HepG2 (cell line): ENCODE data around the gene EYA3.

Experiments
- BORCS8-MEF2B ChIP-seq: sonication (generic); formaldehyde crosslinking; IDR thresholded peaks from 2 replicates; pipeline ENCODE4 v1.8.0; 2022; ENCODE audit warnings: mild to moderate bottlenecking, missing genetic modification reagents
- CTCF ChIP-seq: sonication (generic); formaldehyde crosslinking; IDR thresholded peaks from 2 replicates; pipeline ENCODE4 v1.5.0; 2020; ENCODE audit warnings: mild to moderate bottlenecking, missing genetic modification reagents, moderate library complexity
- HDAC1 ChIP-seq: sonication (generic); formaldehyde crosslinking; IDR thresholded peaks from 2 replicates; pipeline ENCODE4 v1.5.1; 2020; ENCODE audit warnings: mild to moderate bottlenecking, missing genetic modification reagents
- MIER3 ChIP-seq: IDR thresholded peaks from 2 replicates; pipeline ENCODE4 v1.6.1; 2016; ENCODE audit warnings: missing compliant biosample characterization, borderline replicate concordance
- NBN ChIP-seq: fragments of 450-650 bp; conservative IDR thresholded peaks from 2 replicates; pipeline ENCODE4 v1.6.1; 2017
- NR2C2 ChIP-seq: sonication (generic); formaldehyde crosslinking; IDR thresholded peaks from 2 replicates; pipeline ENCODE4 v1.4.0; 2020; ENCODE audit warnings: missing genetic modification reagents, mild to moderate bottlenecking, moderate library complexity, borderline replicate concordance
- PHF21A ChIP-seq: sonication (generic); formaldehyde crosslinking; IDR thresholded peaks from 2 replicates; pipeline ENCODE4 v1.5.0; 2020; ENCODE audit warnings: mild to moderate bottlenecking, missing genetic modification reagents
- PHF8 ChIP-seq: sonication (generic); formaldehyde crosslinking; IDR thresholded peaks from 2 replicates; pipeline ENCODE4 v1.5.0; 2020; ENCODE audit warnings: missing genetic modification reagents
- TMF1 ChIP-seq: sonication (generic); formaldehyde crosslinking; IDR thresholded peaks from 2 replicates; pipeline ENCODE4 v1.8.1; 2022; ENCODE audit warnings: low read depth, missing genetic modification reagents
- ZBTB49 ChIP-seq: sonication (generic); formaldehyde crosslinking; IDR thresholded peaks from 2 replicates; pipeline ENCODE4 v1.4.0; 2020; ENCODE audit warnings: missing genetic modification reagents, borderline replicate concordance
- ZNF577 ChIP-seq: sonication (generic); formaldehyde crosslinking; IDR thresholded peaks from 2 replicates; pipeline ENCODE4 v1.4.0; 2020; ENCODE audit warnings: mild to moderate bottlenecking, low read depth, missing genetic modification reagents, borderline replicate concordance
- ZNF580 ChIP-seq: IDR thresholded peaks from 2 replicates; pipeline ENCODE4 v1.6.1; 2016; ENCODE audit warnings: low read depth, borderline replicate concordance
- ZNF773 ChIP-seq: sonication (generic); formaldehyde crosslinking; IDR thresholded peaks from 2 replicates; pipeline ENCODE4 v1.4.0; 2020; ENCODE audit warnings: missing genetic modification reagents, borderline replicate concordance

- no peak for TF ChIP-seq NR2C2
- no peak for TF ChIP-seq NBN
- TF ChIP-seq TMF1 (CRISPR knock-in tag) = no peak
- TF ChIP-seq ZNF580 (CRISPR knock-in tag) = no peak
- no peak for TF ChIP-seq ZBTB49 (CRISPR knock-in tag)
- TF ChIP-seq HDAC1 (CRISPR knock-in tag) = no peak
- no peak for TF ChIP-seq PHF21A (CRISPR knock-in tag)
- TF ChIP-seq ZNF773 = no peak
- no peak for TF ChIP-seq ZNF577
- TF ChIP-seq CTCF (CRISPR knock-in tag) = no peak
- TF ChIP-seq BORCS8-MEF2B (CRISPR knock-in tag) = no peak
- TF ChIP-seq PHF8 (CRISPR knock-in tag) = no peak
- TF ChIP-seq MIER3 = no peak
Observed at GRCh38 chr1:27963393-27963792, 125.0 kb downstream of the EYA3 start.
